ENCODE results near the gene EEFSEC. TPM values are rescaled to one million over a fixed set of nuclear protein-coding genes. Genes with fewer than 3 reads are reported as not detected.

Gene EEFSEC
- total and polyA plus RNA-seq, 2 experiments from 2014 or later = 10.1 to 16.2 TPM

DNA sequence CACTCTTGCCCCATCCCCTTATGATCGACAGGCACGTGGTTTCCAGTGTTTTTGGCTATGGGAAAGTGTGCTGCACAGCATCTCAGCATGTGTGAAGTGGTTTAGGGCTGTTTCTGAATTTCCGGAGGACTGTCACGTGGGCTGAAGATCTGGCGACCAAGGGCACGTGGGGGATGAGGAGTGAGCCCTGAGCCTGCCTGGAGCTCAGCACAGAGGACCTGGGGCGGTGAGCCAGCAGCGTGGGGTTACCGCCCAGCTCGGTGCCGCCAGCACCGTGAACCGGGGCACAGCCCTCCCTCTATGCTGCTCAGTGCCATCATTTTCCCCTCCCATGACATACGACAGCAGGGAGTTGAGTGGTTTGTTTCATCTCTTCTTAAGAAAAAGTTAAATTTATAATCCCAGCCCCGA, 163.2 kb downstream of the EEFSEC start:
- no peaks in the 10 kb centered on the region for H3K79me2 ChIP-seq (replicated peaks; ENCODE audit: insufficient read depth)
- Mint-ChIP-seq H3K4me3 (no peak overlapping the region), H3K27ac (no peak overlapping the region), H3K4me1 (no peaks in the 10 kb centered on the region), H3K27me3 (ENCODE audit: insufficient read depth, low read depth, poor library complexity) (peaks cover 1% of the 10 kb centered on the region), H3K9me3 (no peaks in the 10 kb centered on the region), H3K36me3 (ENCODE audit: low read depth) (no peaks in the 10 kb centered on the region)
- no peaks in the 10 kb centered on the region for H3K27me3 ChIP-seq (ENCODE audit: insufficient read depth)
- H3K4me2 ChIP-seq = no peak overlapping the region
- H3K27ac ChIP-seq (ENCODE audit: low read depth) = no peak overlapping the region
- ATAC-seq (no peak), DNase-seq (ENCODE audit: low spot score) (no peak)
- H3K9me2 ChIP-seq (ENCODE audit: insufficient read depth) = no peaks in the 10 kb centered on the region
- no peak overlapping the region for H2AFZ ChIP-seq
- no peaks in the 10 kb centered on the region for H3K36me3 ChIP-seq (ENCODE audit: insufficient read depth)
- H4K20me1 ChIP-seq (replicated peaks; ENCODE audit: insufficient read depth) = no peaks in the 10 kb centered on the region
- TF ChIP-seq, protein P1, sequence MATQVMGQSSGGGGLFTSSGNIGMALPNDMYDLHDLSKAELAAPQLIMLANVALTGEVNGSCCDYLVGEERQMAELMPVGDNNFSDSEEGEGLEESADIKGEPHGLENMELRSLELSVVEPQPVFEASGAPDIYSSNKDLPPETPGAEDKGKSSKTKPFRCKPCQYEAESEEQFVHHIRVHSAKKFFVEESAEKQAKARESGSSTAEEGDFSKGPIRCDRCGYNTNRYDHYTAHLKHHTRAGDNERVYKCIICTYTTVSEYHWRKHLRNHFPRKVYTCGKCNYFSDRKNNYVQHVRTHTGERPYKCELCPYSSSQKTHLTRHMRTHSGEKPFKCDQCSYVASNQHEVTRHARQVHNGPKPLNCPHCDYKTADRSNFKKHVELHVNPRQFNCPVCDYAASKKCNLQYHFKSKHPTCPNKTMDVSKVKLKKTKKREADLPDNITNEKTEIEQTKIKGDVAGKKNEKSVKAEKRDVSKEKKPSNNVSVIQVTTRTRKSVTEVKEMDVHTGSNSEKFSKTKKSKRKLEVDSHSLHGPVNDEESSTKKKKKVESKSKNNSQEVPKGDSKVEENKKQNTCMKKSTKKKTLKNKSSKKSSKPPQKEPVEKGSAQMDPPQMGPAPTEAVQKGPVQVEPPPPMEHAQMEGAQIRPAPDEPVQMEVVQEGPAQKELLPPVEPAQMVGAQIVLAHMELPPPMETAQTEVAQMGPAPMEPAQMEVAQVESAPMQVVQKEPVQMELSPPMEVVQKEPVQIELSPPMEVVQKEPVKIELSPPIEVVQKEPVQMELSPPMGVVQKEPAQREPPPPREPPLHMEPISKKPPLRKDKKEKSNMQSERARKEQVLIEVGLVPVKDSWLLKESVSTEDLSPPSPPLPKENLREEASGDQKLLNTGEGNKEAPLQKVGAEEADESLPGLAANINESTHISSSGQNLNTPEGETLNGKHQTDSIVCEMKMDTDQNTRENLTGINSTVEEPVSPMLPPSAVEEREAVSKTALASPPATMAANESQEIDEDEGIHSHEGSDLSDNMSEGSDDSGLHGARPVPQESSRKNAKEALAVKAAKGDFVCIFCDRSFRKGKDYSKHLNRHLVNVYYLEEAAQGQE (IDR thresholded peaks at IDR 0.05; ENCODE audit: unreplicated experiment) = no peak
- TF ChIP-seq CREB1 (CRISPR knock-in tag; IDR thresholded peaks at IDR 0.05; ENCODE audit: low read depth) = no peak
- no peak for TF ChIP-seq ZNF114 (CRISPR knock-in tag; IDR thresholded peaks at IDR 0.05)
- TF ChIP-seq, protein P2, sequence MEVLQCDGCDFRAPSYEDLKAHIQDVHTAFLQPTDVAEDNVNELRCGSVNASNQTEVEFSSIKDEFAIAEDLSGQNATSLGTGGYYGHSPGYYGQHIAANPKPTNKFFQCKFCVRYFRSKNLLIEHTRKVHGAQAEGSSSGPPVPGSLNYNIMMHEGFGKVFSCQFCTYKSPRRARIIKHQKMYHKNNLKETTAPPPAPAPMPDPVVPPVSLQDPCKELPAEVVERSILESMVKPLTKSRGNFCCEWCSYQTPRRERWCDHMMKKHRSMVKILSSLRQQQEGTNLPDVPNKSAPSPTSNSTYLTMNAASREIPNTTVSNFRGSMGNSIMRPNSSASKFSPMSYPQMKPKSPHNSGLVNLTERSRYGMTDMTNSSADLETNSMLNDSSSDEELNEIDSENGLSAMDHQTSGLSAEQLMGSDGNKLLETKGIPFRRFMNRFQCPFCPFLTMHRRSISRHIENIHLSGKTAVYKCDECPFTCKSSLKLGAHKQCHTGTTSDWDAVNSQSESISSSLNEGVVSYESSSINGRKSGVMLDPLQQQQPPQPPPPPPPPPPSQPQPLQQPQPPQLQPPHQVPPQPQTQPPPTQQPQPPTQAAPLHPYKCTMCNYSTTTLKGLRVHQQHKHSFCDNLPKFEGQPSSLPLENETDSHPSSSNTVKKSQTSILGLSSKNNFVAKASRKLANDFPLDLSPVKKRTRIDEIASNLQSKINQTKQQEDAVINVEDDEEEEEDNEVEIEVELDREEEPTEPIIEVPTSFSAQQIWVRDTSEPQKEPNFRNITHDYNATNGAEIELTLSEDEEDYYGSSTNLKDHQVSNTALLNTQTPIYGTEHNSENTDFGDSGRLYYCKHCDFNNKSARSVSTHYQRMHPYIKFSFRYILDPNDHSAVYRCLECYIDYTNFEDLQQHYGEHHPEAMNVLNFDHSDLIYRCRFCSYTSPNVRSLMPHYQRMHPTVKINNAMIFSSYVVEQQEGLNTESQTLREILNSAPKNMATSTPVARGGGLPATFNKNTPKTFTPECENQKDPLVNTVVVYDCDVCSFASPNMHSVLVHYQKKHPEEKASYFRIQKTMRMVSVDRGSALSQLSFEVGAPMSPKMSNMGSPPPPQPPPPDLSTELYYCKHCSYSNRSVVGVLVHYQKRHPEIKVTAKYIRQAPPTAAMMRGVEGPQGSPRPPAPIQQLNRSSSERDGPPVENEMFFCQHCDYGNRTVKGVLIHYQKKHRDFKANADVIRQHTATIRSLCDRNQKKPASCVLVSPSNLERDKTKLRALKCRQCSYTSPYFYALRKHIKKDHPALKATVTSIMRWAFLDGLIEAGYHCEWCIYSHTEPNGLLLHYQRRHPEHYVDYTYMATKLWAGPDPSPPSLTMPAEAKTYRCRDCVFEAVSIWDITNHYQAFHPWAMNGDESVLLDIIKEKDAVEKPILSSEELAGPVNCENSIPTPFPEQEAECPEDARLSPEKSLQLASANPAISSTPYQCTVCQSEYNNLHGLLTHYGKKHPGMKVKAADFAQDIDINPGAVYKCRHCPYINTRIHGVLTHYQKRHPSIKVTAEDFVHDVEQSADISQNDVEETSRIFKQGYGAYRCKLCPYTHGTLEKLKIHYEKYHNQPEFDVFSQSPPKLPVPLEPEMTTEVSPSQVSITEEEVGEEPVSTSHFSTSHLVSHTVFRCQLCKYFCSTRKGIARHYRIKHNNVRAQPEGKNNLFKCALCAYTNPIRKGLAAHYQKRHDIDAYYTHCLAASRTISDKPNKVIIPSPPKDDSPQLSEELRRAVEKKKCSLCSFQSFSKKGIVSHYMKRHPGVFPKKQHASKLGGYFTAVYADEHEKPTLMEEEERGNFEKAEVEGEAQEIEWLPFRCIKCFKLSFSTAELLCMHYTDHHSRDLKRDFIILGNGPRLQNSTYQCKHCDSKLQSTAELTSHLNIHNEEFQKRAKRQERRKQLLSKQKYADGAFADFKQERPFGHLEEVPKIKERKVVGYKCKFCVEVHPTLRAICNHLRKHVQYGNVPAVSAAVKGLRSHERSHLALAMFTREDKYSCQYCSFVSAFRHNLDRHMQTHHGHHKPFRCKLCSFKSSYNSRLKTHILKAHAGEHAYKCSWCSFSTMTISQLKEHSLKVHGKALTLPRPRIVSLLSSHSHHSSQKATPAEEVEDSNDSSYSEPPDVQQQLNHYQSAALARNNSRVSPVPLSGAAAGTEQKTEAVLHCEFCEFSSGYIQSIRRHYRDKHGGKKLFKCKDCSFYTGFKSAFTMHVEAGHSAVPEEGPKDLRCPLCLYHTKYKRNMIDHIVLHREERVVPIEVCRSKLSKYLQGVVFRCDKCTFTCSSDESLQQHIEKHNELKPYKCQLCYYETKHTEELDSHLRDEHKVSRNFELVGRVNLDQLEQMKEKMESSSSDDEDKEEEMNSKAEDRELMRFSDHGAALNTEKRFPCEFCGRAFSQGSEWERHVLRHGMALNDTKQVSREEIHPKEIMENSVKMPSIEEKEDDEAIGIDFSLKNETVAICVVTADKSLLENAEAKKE (CRISPR knock-in tag; IDR thresholded peaks at IDR 0.05) = no peak
- no peak for TF ChIP-seq NANOG (IDR thresholded peaks at IDR 0.05; ENCODE audit: borderline replicate concordance)
- TF ChIP-seq JUNB (IDR thresholded peaks at IDR 0.05; ENCODE audit: unreplicated experiment) = no peak
- no peak for TF ChIP-seq POLR2AphosphoS5 (IDR thresholded peaks at IDR 0.05; ENCODE audit: low read depth)
- TF ChIP-seq, protein P3, sequence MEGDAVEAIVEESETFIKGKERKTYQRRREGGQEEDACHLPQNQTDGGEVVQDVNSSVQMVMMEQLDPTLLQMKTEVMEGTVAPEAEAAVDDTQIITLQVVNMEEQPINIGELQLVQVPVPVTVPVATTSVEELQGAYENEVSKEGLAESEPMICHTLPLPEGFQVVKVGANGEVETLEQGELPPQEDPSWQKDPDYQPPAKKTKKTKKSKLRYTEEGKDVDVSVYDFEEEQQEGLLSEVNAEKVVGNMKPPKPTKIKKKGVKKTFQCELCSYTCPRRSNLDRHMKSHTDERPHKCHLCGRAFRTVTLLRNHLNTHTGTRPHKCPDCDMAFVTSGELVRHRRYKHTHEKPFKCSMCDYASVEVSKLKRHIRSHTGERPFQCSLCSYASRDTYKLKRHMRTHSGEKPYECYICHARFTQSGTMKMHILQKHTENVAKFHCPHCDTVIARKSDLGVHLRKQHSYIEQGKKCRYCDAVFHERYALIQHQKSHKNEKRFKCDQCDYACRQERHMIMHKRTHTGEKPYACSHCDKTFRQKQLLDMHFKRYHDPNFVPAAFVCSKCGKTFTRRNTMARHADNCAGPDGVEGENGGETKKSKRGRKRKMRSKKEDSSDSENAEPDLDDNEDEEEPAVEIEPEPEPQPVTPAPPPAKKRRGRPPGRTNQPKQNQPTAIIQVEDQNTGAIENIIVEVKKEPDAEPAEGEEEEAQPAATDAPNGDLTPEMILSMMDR (conservative IDR thresholded peaks at IDR 0.05; ENCODE audit: low read depth in 2 of 2) = no peak
- TF ChIP-seq, protein P4, sequence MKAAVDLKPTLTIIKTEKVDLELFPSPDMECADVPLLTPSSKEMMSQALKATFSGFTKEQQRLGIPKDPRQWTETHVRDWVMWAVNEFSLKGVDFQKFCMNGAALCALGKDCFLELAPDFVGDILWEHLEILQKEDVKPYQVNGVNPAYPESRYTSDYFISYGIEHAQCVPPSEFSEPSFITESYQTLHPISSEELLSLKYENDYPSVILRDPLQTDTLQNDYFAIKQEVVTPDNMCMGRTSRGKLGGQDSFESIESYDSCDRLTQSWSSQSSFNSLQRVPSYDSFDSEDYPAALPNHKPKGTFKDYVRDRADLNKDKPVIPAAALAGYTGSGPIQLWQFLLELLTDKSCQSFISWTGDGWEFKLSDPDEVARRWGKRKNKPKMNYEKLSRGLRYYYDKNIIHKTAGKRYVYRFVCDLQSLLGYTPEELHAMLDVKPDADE (IDR thresholded peaks at IDR 0.05) = no peak
- no peak for TF ChIP-seq ZNF331 (CRISPR knock-in tag; IDR thresholded peaks at IDR 0.05; ENCODE audit: low read depth)
- TF ChIP-seq EZH2 (IDR thresholded peaks at IDR 0.05; ENCODE audit: low read depth, unreplicated experiment) = no peak
- TF ChIP-seq STAT1 (IDR thresholded peaks at IDR 0.05; ENCODE audit: unreplicated experiment) = no peak
- no peaks in the 10 kb centered on the region for H3K4me1 ChIP-seq (ENCODE audit: insufficient read depth)
- H3F3A ChIP-seq (replicated peaks; ENCODE audit: low read depth) = no peaks in the 10 kb centered on the region
- H3K4me3 ChIP-seq = no peak overlapping the region
